GM12801 (cell line): ENCODE results near the gene SMARCD1.

Source experiments
- TF ChIP-seq, protein P1 (sequence below): IDR thresholded peaks from one replicate; pipeline ENCODE4 v1.5.1; 2011; ENCODE audit warnings: control low read depth; ENCODE audit not compliant: insufficient read length; ENCODE audit errors: extremely low read depth

Gene SMARCD1

DNA sequence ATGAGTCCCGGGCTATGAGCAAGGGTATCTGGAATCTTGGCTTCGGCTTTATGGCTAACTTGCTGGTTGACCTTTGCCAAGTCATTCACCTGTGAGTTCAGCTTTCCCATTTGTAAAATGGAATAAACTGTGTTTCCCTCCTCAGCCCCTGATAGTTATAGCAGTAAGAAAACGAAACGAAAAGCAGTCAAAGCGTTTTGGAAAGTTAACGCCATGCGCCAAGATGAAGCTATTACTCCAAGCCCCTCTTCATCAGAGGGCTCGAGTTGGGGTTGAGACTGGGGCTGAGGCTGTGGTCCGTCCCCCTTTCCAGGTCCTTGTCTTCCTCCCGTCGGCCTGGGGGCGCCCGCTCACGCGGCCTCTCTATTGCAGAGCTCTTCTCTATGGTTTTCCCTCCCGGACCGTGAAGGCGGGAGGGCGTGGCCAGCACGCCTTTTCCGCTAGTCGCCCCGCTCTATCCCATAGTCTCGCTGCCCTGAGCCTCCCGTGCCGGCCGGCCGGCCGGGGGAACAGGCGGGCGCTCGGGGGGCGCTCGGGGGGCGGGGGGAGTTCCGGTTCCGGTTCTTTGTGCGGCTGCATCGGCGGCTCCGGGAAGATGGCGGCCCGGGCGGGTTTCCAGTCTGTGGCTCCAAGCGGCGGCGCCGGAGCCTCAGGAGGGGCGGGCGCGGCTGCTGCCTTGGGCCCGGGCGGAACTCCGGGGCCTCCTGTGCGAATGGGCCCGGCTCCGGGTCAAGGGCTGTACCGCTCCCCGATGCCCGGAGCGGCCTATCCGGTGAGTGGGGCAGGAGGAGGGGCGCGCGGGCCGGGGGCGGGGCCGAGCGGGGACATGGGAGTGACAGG is at the start of gene SMARCD1:
SMARCD1 (plus strand) TSS at position 568 of the 840 bp plus-strand sequence; CDS start at position 596, 28 bp downstream.
- TF ChIP-seq, protein P1, sequence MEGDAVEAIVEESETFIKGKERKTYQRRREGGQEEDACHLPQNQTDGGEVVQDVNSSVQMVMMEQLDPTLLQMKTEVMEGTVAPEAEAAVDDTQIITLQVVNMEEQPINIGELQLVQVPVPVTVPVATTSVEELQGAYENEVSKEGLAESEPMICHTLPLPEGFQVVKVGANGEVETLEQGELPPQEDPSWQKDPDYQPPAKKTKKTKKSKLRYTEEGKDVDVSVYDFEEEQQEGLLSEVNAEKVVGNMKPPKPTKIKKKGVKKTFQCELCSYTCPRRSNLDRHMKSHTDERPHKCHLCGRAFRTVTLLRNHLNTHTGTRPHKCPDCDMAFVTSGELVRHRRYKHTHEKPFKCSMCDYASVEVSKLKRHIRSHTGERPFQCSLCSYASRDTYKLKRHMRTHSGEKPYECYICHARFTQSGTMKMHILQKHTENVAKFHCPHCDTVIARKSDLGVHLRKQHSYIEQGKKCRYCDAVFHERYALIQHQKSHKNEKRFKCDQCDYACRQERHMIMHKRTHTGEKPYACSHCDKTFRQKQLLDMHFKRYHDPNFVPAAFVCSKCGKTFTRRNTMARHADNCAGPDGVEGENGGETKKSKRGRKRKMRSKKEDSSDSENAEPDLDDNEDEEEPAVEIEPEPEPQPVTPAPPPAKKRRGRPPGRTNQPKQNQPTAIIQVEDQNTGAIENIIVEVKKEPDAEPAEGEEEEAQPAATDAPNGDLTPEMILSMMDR, result no peak

GRCh38 chr12:50038336-50038735 is 46.8 kb upstream of the SMARCD1 start:
- TF ChIP-seq, protein P1, result no peak

DNA sequence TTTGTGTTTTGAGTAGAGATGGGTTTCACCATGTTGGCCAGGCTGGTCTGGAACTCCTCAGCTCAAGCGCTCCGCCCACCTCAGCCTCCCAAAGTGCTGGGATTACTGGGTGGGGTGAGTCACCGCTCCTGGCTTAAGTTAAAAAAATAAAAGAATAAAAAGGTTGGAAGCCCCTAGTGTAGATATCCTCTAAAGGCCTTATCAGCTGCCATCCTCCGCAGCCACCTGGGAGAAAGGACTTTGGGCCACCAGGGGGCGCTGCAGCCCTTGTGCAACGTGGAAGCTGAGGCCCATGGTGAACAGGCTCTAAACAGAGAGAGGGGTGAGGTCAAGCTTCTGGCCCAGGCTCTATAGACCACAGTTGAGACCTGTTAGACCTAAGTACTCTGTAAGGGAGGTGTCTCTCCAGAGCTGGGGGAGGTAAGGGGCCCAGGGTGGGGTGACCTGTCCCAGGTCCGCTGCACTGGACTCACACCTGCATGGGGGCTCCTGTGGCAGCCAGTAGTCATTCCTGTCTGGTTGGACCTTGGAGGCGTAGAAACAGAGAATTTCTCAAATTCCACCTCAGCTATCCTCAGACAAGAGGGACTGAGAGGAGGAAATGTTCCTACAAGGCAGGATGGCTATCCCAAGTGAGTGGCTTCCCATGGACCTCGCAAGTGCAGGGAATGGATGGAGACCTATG is 45.8 kb upstream of the SMARCD1 start:
- TF ChIP-seq, protein P1, result no peak

- TF ChIP-seq, protein P1, result no peak
Measured at GRCh38 chr12:50040657-50041056, 44.5 kb upstream of the SMARCD1 start.

- TF ChIP-seq, protein P1, result no peak
Measured at GRCh38 chr12:50041062-50041860, 43.9 kb upstream of the SMARCD1 start.

GRCh38 chr12:50041962-50042361 is 43.2 kb upstream of the SMARCD1 start:
- TF ChIP-seq, protein P1, result no peak

GRCh38 chr12:50042693-50043092 is 42.4 kb upstream of the SMARCD1 start:
- TF ChIP-seq, protein P1, result no peak
